ENCODE measurements around the gene PARN. TPM values are rescaled to one million over a fixed set of nuclear protein-coding genes. Genes with fewer than 3 reads are reported as not detected.

PARN gene
- total RNA-seq, 1 experiment from 2014 or later = 56.2 TPM

DNA sequence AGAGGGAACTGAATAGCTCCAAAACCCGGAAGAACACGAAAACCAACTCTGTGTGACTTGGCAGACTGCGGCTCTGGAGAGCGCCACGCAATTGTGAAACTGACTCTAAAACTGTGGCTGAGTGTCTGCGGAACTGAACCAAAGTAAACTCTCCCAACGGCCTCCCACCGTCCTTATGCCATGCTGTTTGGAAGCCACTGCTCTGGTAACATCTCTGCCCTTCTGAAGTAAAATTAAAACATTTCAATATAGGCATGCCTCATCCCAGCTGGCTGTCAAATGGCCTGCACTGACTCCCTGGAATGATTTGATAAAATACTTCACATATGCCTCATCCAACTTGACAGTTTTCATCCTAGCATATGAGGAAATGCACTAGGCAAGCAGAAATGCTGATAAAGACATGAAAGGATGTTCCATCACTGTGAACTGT, 70.2 kb downstream of the PARN start:
- DNase-seq = no peak
- no peak overlapping the region for H3K27ac ChIP-seq (ENCODE audit: insufficient read length, low read depth, low read length)

More for the DNA sequence above, 70.2 kb downstream of the PARN start:
- Histone ChIP-seq H2AK5ac (ENCODE audit: insufficient read length, low read length) (no peak overlapping the region), H3K79me2 (ENCODE audit: insufficient read depth, low read length) (no peaks in the 10 kb centered on the region), H4K5ac (ENCODE audit: insufficient read length, low read depth, low read length) (no peak overlapping the region), H2BK5ac (ENCODE audit: insufficient read length, low read length) (no peak overlapping the region), H3K4ac (ENCODE audit: low read depth, low read length) (no peak overlapping the region), H3K18ac (ENCODE audit: insufficient read length, low read depth, low read length) (no peak overlapping the region), H3K23me2 (ENCODE audit: insufficient read length, low read depth, low read length, poor library complexity, severe bottlenecking) (no peaks in the 10 kb centered on the region), H4K20me1 (ENCODE audit: control insufficient read depth, insufficient read depth, insufficient read length) (no peaks in the 10 kb centered on the region), H3K14ac (ENCODE audit: insufficient read depth, low read length) (no peak overlapping the region), H2BK120ac (ENCODE audit: low read depth, low read length, poor library complexity, severe bottlenecking) (no peak overlapping the region), H3K9me3 (ENCODE audit: control insufficient read depth, low read depth, low read length) (no peaks in the 10 kb centered on the region), H3K9ac (ENCODE audit: extremely low read depth, insufficient read length, low read length) (no peak overlapping the region), H3K79me1 (ENCODE audit: insufficient read depth, low read depth, low read length, poor library complexity, severe bottlenecking) (no peaks in the 10 kb centered on the region), H2AFZ (ENCODE audit: low read length) (no peak overlapping the region), H3K56ac (ENCODE audit: insufficient read length, low read depth, low read length) (no peak overlapping the region), H3K4me2 (ENCODE audit: insufficient read depth, insufficient read length, low read length) (no peak overlapping the region), H2BK12ac (ENCODE audit: insufficient read length, low read depth, low read length) (no peak overlapping the region), H4K8ac (replicated peaks; ENCODE audit: insufficient read length, low read depth, low read length) (no peak overlapping the region), H3T11ph (ENCODE audit: low read length) (no peak overlapping the region), H3K23ac (ENCODE audit: insufficient read length, low read depth, low read length) (no peak overlapping the region), H3K4me1 (ENCODE audit: insufficient read depth, low read length) (no peaks in the 10 kb centered on the region), H2BK20ac (ENCODE audit: low read depth, low read length, poor library complexity, severe bottlenecking) (no peak overlapping the region), H4K91ac (ENCODE audit: insufficient read length, low read depth, low read length) (no peak overlapping the region), H3K27me3 (ENCODE audit: insufficient read depth, low read length) (no peaks in the 10 kb centered on the region), H2BK15ac (ENCODE audit: low read depth, low read length) (no peak overlapping the region)
- Mint-ChIP-seq H3K9me3 (no peaks in the 10 kb centered on the region), H3K27me3 (ENCODE audit: low read depth) (no peaks in the 10 kb centered on the region), H3K36me3 (ENCODE audit: insufficient read depth in 1 of 3, low read depth in 3 of 3) (peaks cover 0 to 6% (median 1%) of the 10 kb centered on the region in 3 experiments; a peak in 3 of 7 replicates), H3K27ac (no peak overlapping the region; a peak in 1 of 7 replicates), H3K4me1 (peaks cover 6 to 7% of the 10 kb centered on the region in 2 experiments), H3K4me3 (no peak overlapping the region)
- TF ChIP-seq, protein P1, sequence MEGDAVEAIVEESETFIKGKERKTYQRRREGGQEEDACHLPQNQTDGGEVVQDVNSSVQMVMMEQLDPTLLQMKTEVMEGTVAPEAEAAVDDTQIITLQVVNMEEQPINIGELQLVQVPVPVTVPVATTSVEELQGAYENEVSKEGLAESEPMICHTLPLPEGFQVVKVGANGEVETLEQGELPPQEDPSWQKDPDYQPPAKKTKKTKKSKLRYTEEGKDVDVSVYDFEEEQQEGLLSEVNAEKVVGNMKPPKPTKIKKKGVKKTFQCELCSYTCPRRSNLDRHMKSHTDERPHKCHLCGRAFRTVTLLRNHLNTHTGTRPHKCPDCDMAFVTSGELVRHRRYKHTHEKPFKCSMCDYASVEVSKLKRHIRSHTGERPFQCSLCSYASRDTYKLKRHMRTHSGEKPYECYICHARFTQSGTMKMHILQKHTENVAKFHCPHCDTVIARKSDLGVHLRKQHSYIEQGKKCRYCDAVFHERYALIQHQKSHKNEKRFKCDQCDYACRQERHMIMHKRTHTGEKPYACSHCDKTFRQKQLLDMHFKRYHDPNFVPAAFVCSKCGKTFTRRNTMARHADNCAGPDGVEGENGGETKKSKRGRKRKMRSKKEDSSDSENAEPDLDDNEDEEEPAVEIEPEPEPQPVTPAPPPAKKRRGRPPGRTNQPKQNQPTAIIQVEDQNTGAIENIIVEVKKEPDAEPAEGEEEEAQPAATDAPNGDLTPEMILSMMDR (conservative IDR thresholded peaks at IDR 0.05) = no peak
- no CpG with 5 or more reads among the region's 8 CpGs for WGBS (ENCODE audit: extremely low coverage, insufficient read length, low lambda C conversion rate)
